Heart left ventricle (tissue), 13 donors: ENCODE results near the gene RAB12.

Experiments
- CTCF ChIP-seq, 12 donors: fragments of 200-600 bp; sonication (generic) in 4 of 12; IDR thresholded peaks; one replicate each; pipeline versions ENCODE4 v1.5.0 to v1.8.0; 2018 to 2022; ENCODE audit warnings: antibody characterized with exemption in 12 of 12, mild to moderate bottlenecking in 5 of 12
- POLR2A ChIP-seq, 2 donors: fragments of 450-650 bp; IDR thresholded peaks; one replicate each; pipeline ENCODE4 v1.6.1; 2017; ENCODE audit warnings: antibody characterized with exemption in 2 of 2, mild to moderate bottlenecking in 2 of 2, moderate library complexity in 2 of 2
- donor health status: ischemic (EF 13 %, LVEDD 7.1; RV severe dilation, severe dysfunction).
- donor health status: DM: no; HTN: yes; CAD: no.
- donor health status: DM: no; HTN: no; CAD: no.
- donor health status: ischemic (EF 25% LVEDD 6.9; RV normal size, moderate dysfunction).
- donor health status: ischemic (EF 25% LVEDD 5.7; RV mildly dilated, moderate dysfunction).
- donor health status: ischemic (EF 35%, LVEDD 5.7; RV mildly dilated, moderate dysfunction).
- donor health status: nonischemic (EF 11% LVEDD 7.7; RV severe dilation, severe dysfunction).
- donor health status: DM: yes; HTN: yes; CAD: no.
- donor health status: PGD.
- donor health status: ischemic (EF 29% LVEDD 5.4; RV normal size, mild dysfunction).
- donor health status: nonischemic (EF 23%, LVEDD 6.1; RV moderate dilation, normal function).

DNA sequence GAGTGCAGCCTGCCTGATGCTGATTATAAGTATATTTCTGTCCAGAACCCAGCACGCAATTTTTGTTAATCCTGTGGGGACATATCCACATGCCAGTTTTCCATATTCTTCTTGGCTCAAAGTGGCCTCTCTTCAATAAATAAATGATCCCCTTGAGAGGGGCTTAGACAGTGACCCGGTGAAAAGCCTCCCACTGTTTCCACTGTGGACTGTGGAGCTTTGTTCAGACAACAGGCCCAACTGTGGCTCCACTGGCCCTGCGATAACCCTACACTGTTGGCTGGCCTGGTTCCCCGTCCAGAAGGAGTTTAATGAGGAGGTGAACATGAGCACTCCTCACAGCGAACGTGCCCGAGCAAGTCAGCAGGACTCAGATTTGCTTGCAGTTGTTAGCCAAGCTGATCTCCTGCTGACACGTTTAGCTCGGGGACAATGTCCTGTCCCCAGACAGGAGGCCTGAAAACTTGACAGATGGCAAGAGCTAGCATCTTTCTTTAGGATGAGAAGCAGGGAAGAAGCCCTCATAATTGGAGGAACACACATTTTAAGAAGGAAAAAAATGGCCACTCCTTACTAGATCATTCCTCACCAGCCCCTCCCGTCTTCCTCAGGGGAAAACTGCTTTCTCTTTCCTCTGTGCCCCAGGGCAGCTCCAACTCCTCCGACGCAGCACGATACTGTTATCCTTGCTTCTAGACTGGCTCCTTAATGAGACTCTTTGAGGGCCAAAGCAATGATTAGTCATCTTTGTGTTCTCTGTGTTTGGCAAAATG is 76.1 kb downstream of the RAB12 start:
- TF ChIP-seq CTCF (IDR thresholded peaks at IDR 0.05): no peak
- no peak for TF ChIP-seq POLR2A (IDR thresholded peaks at IDR 0.05)
